ENCODE data around the gene EFNB2. TPM values are rescaled to one million over a fixed set of nuclear protein-coding genes. Genes with fewer than 3 reads are reported as not detected.

The EFNB2 gene
- total RNA-seq, 4 donors from 2014 or later, result 12.1 to 41.3 (median 26.4) TPM

GRCh38 chr13:106522898-106523525, 12.4 kb downstream of the EFNB2 start:
- no peak overlapping the region for H3K4me3 ChIP-seq (ENCODE audit: low read depth, poor library complexity, severe bottlenecking)
- TF ChIP-seq CTCF (IDR thresholded peaks at IDR 0.05) (no peak), POLR2A (IDR thresholded peaks at IDR 0.05) (no peak)
- DNase-seq (ENCODE audit: low spot score in 2 of 2), result no peak
- intact Hi-C loops (cut with DNase I; ENCODE audit: low total_unique reads), result no loop called here
- 51 to 61% methylated on average over 7 of the region's 7 CpGs for WGBS, 2 donors

GRCh38 chr13:106522112-106522705, 13.3 kb downstream of the EFNB2 start:
- intact Hi-C loops (cut with DNase I; ENCODE audit: low total_unique reads), result no loop called here
- DNase-seq (ENCODE audit: low spot score in 2 of 2), result no peak
- TF ChIP-seq POLR2A (IDR thresholded peaks at IDR 0.05) (no peak), CTCF (IDR thresholded peaks at IDR 0.05) (no peak)
- 46 to 51% methylated on average over 5 of the region's 5 CpGs for WGBS, 2 donors
- H3K4me3 ChIP-seq (ENCODE audit: low read depth, poor library complexity, severe bottlenecking), result no peak overlapping the region

GRCh38 chr13:106521095-106521799, 14.2 kb downstream of the EFNB2 start:
- DNase-seq (ENCODE audit: low spot score in 2 of 2), result no peak
- 41 to 65% methylated on average over 5 of the region's 5 CpGs for WGBS, 2 donors
- no peak for TF ChIP-seq POLR2A (IDR thresholded peaks at IDR 0.05)
- no peak for TF ChIP-seq CTCF (IDR thresholded peaks at IDR 0.05)
- no peak overlapping the region for H3K4me3 ChIP-seq (ENCODE audit: low read depth, poor library complexity, severe bottlenecking)
- intact Hi-C loops (cut with DNase I; ENCODE audit: low total_unique reads), result no loop called here

- TF ChIP-seq POLR2A (IDR thresholded peaks at IDR 0.05), result no peak
- no peak for TF ChIP-seq CTCF (IDR thresholded peaks at IDR 0.05)
- H3K4me3 ChIP-seq (ENCODE audit: low read depth, poor library complexity, severe bottlenecking), result no peak overlapping the region
- 66 to 67% methylated on average over 12 of the region's 12 CpGs for WGBS, 2 donors
- intact Hi-C loops (cut with DNase I; ENCODE audit: low total_unique reads), result no loop called here
- no peak for DNase-seq (ENCODE audit: low spot score in 2 of 2)
Observed at GRCh38 chr13:106520251-106521054, 15.0 kb downstream of the EFNB2 start.

- intact Hi-C loops (cut with DNase I; ENCODE audit: low total_unique reads), result no loop called here
- no peak overlapping the region for H3K4me3 ChIP-seq (ENCODE audit: low read depth, poor library complexity, severe bottlenecking)
- no peak for TF ChIP-seq CTCF (IDR thresholded peaks at IDR 0.05)
- no peak for TF ChIP-seq POLR2A (IDR thresholded peaks at IDR 0.05)
- WGBS, 2 donors, result 89 to 91% methylated on average over 11 of the region's 11 CpGs
- DNase-seq (ENCODE audit: low spot score in 2 of 2), result no peak
Observed at GRCh38 chr13:106518512-106518911, 16.9 kb downstream of the EFNB2 start.
